ENCODE data around the gene ZNF236. TPM values are rescaled to one million over a fixed set of nuclear protein-coding genes. Genes with fewer than 3 reads are reported as not detected.

ZNF236 gene
- total RNA-seq, 4 donors from 2014 or later: 6.2 to 16.5 (median 10.7) TPM

GRCh38 chr18:76886112-76886511, 63.8 kb downstream of the ZNF236 start:
- H3K27ac ChIP-seq: no peak overlapping the region
- no peaks in the 10 kb centered on the region for H3K9me3 ChIP-seq
- TF ChIP-seq CTCF (IDR thresholded peaks at IDR 0.05) (no peak), POLR2A (IDR thresholded peaks at IDR 0.05) (no peak)
- 77 to 91% methylated on average over 7 of the region's 7 CpGs for WGBS, 2 donors
- intact Hi-C loops (cut with DNase I): no loop called here
- H3K4me3 ChIP-seq: no peak overlapping the region
- DNase-seq: no peak
- no peaks in the 10 kb centered on the region for H3K4me1 ChIP-seq
- H3K36me3 ChIP-seq: peaks cover 15 to 99% (median 18%) of the 10 kb centered on the region in 3 donors
- no peaks in the 10 kb centered on the region for H3K27me3 ChIP-seq

- no peak for TF ChIP-seq POLR2A (IDR thresholded peaks at IDR 0.05)
- TF ChIP-seq CTCF (IDR thresholded peaks at IDR 0.05): no peak
- H3K36me3 ChIP-seq: peaks cover 0 to 90% (median 8%) of the 10 kb centered on the region in 3 donors
- intact Hi-C loops (cut with DNase I): no loop called here
- DNase-seq: no peak
- no peaks in the 10 kb centered on the region for H3K27me3 ChIP-seq
- H3K4me1 ChIP-seq: no peaks in the 10 kb centered on the region
- no peak overlapping the region for H3K4me3 ChIP-seq
- 74 to 93% methylated on average over 8 of the region's 8 CpGs for WGBS, 2 donors
- no peaks in the 10 kb centered on the region for H3K9me3 ChIP-seq
- H3K27ac ChIP-seq: no peak overlapping the region
These were observed 66.8 kb downstream of the ZNF236 start for GRCh38 chr18:76889091-76889699.

GRCh38 chr18:76892832-76893231, 70.5 kb downstream of the ZNF236 start:
- TF ChIP-seq CTCF (IDR thresholded peaks at IDR 0.05) (no peak), POLR2A (IDR thresholded peaks at IDR 0.05) (no peak)
- H3K36me3 ChIP-seq: peaks cover 28 to 87% (median 33%) of the 10 kb centered on the region in 3 donors
- intact Hi-C loops (cut with DNase I): no loop called here
- no peaks in the 10 kb centered on the region for H3K9me3 ChIP-seq
- no peaks in the 10 kb centered on the region for H3K27me3 ChIP-seq
- 83 to 98% methylated on average over 5 of the region's 5 CpGs for WGBS, 2 donors
- no peak overlapping the region for H3K4me3 ChIP-seq
- no peak for DNase-seq
- H3K4me1 ChIP-seq: no peaks in the 10 kb centered on the region
- H3K27ac ChIP-seq: no peak overlapping the region

- Histone ChIP-seq H3K4me1 (no peaks in the 10 kb centered on the region), H3K27ac (no peak overlapping the region), H3K27me3 (no peaks in the 10 kb centered on the region), H3K9me3 (no peaks in the 10 kb centered on the region), H3K4me3 (no peak overlapping the region), H3K36me3 (peaks cover 28 to 87% (median 33%) of the 10 kb centered on the region in 3 donors)
- TF ChIP-seq CTCF (IDR thresholded peaks at IDR 0.05) (no peak), POLR2A (IDR thresholded peaks at IDR 0.05) (no peak)
- no peak for DNase-seq
- intact Hi-C loops (cut with DNase I): no loop called here
- WGBS, 2 donors: 94% methylated on average over 21 to 22 of the region's 37 CpGs
These were observed 72.4 kb downstream of the ZNF236 start for GRCh38 chr18:76894566-76895346.

GRCh38 chr18:76895498-76895897, 73.1 kb downstream of the ZNF236 start:
- TF ChIP-seq POLR2A (IDR thresholded peaks at IDR 0.05) (no peak), CTCF (IDR thresholded peaks at IDR 0.05) (no peak)
- 86 to 88% methylated on average over 1 of the region's 3 CpGs for WGBS, 2 donors
- H3K27me3 ChIP-seq: no peaks in the 10 kb centered on the region
- DNase-seq: no peak
- no peak overlapping the region for H3K4me3 ChIP-seq
- no peaks in the 10 kb centered on the region for H3K9me3 ChIP-seq
- intact Hi-C loops (cut with DNase I): no loop called here
- peaks cover 28 to 88% (median 33%) of the 10 kb centered on the region in 3 donors for H3K36me3 ChIP-seq
- no peaks in the 10 kb centered on the region for H3K4me1 ChIP-seq
- no peak overlapping the region for H3K27ac ChIP-seq
